ENCODE results near the gene GARNL3. TPM values are rescaled to one million over a fixed set of nuclear protein-coding genes. Genes with fewer than 3 reads are reported as not detected.

The GARNL3 gene
- total and polyA plus RNA-seq, 2 donors (not counting 3 experiments of a cell fraction or from before 2014, with no cell fraction given) = 1.4 to 8.3 TPM

DNA sequence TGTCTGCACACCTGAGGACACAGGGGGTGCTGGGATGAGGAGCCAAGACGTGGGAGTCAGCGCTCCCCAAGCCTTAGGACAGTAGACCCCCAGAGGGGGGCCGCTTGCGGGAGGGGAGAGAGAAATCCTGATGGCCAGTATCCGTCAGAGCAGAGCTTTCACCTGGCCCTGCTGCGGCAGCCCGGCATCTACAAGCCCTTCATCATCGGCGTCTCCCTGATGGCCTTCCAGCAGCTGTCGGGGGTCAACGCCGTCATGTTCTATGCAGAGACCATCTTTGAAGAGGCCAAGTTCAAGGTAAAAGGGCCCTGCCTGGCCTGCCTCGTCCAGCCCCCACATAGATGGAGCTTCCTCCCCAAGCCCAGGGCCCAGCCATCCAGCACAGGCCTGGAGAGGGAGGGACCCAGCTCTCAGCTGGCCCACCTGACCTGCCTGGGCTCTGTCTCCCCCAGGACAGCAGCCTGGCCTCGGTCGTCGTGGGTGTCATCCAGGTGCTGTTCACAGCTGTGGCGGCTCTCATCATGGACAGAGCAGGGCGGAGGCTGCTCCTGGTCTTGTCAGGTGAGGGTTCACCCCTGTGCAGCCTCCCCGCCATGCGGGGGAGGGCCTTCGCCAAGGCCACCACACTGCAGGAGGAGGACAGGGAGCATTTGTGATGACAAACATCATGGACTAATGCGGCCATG, 139.1 kb downstream of the GARNL3 start:
- no peaks in the 10 kb centered on the region for H3K79me2 ChIP-seq (ENCODE audit: control insufficient read depth, insufficient read depth, low read length)
- H3K27me3 ChIP-seq (ENCODE audit: control insufficient read depth in 2 of 2, insufficient read depth in 2 of 2, low read length in 2 of 2) = no peaks in the 10 kb centered on the region
- no TSS peak for BruUV-seq (replicated peaks)
- no peak for DNase-seq (ENCODE audit: low read depth, low spot score)
- no peaks in the 10 kb centered on the region for H4K20me1 ChIP-seq (replicated peaks; ENCODE audit: control insufficient read depth, extremely low read depth, insufficient read depth, low read length)
- H3K36me3 ChIP-seq (ENCODE audit: control insufficient read depth in 2 of 2, extremely low read depth in 1 of 2, insufficient read depth in 2 of 2, low read length in 2 of 2) = peaks cover 3 to 6% of the 10 kb centered on the region in 2 experiments
- no peaks in the 10 kb centered on the region for H3K4me1 ChIP-seq (ENCODE audit: control insufficient read depth, extremely low read depth, insufficient read depth, low read length)
- no peaks in the 10 kb centered on the region for H3K9me1 ChIP-seq (replicated peaks; ENCODE audit: control insufficient read depth, extremely low read depth, insufficient read depth, low read length)
- dilution Hi-C loops (cut with MboI; ENCODE audit: extremely low pct_ligation_motif_present, low sequenced_read_pairs) (no loop called here), intact Hi-C loops (cut with micrococcal nuclease) (no loop called here)
- ChIA-PET POLR2A (no interaction called here), CTCF (interaction anchor here (0.6 kb wide), 1 partner anchor 10 kb away, joined by 5 read pairs; no protein-coding TSS in a partner anchor)
- H3K4me3 ChIP-seq (replicated peaks in 1 of 3; ENCODE audit: insufficient read depth in 1 of 3, low read depth in 1 of 3, low read length in 3 of 3) = no peak overlapping the region
- no peak overlapping the region for H3K9ac ChIP-seq (replicated peaks; ENCODE audit: extremely low read depth, insufficient read depth, low read length)
- FAIRE-seq = no peak
- no peak overlapping the region for H3K4me2 ChIP-seq (ENCODE audit: insufficient read depth, low read length)
- no peak overlapping the region for H2AFZ ChIP-seq (ENCODE audit: low read depth, low read length)
- H3K27ac ChIP-seq (ENCODE audit: insufficient read depth, low read depth, low read length) = no peak overlapping the region
- H3K9me3 ChIP-seq (replicated peaks; ENCODE audit: control insufficient read depth, insufficient read depth, low read length) = no peaks in the 10 kb centered on the region
- TF ChIP-seq POLR2AphosphoS5 (IDR thresholded peaks at IDR 0.05; ENCODE audit: insufficient read depth, low read depth, low read length) (no peak), GATA2 (IDR thresholded peaks at IDR 0.05; ENCODE audit: insufficient read depth, insufficient read length, low read depth, low read length) (no peak), POLR2A (IDR thresholded peaks at IDR 0.05; ENCODE audit: low read depth, low read length) (no peak)

DNA sequence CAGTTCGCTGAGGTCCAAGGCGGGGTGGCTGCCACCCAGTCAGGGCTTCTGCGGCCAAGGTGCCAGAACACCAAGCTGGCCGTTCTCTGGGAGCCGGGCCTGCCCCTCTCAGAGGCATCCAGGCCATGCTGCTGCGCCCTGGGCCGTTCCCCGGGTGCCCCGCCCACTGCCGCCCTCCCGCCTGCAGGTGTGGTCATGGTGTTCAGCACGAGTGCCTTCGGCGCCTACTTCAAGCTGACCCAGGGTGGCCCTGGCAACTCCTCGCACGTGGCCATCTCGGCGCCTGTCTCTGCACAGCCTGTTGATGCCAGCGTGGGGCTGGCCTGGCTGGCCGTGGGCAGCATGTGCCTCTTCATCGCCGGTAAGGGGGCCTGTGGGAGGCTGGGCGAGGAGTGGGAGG, 140.1 kb downstream of the GARNL3 start:
- H3K9me3 ChIP-seq (replicated peaks; ENCODE audit: control insufficient read depth, insufficient read depth, low read length) = no peaks in the 10 kb centered on the region
- CTCF ChIA-PET = no interaction called here
- POLR2A ChIA-PET = no interaction called here
- H3K27me3 ChIP-seq (ENCODE audit: control insufficient read depth in 2 of 2, insufficient read depth in 2 of 2, low read length in 2 of 2) = no peaks in the 10 kb centered on the region
- no peak overlapping the region for H3K4me2 ChIP-seq (ENCODE audit: insufficient read depth, low read length)
- no peaks in the 10 kb centered on the region for H3K4me1 ChIP-seq (ENCODE audit: control insufficient read depth, extremely low read depth, insufficient read depth, low read length)
- no TSS peak for BruUV-seq (replicated peaks)
- H3K9ac ChIP-seq (replicated peaks; ENCODE audit: extremely low read depth, insufficient read depth, low read length) = no peak overlapping the region
- no peak for DNase-seq (ENCODE audit: low read depth, low spot score)
- H3K79me2 ChIP-seq (ENCODE audit: control insufficient read depth, insufficient read depth, low read length) = no peaks in the 10 kb centered on the region
- H3K27ac ChIP-seq (ENCODE audit: insufficient read depth, low read depth, low read length) = no peak overlapping the region
- TF ChIP-seq, protein P1, sequence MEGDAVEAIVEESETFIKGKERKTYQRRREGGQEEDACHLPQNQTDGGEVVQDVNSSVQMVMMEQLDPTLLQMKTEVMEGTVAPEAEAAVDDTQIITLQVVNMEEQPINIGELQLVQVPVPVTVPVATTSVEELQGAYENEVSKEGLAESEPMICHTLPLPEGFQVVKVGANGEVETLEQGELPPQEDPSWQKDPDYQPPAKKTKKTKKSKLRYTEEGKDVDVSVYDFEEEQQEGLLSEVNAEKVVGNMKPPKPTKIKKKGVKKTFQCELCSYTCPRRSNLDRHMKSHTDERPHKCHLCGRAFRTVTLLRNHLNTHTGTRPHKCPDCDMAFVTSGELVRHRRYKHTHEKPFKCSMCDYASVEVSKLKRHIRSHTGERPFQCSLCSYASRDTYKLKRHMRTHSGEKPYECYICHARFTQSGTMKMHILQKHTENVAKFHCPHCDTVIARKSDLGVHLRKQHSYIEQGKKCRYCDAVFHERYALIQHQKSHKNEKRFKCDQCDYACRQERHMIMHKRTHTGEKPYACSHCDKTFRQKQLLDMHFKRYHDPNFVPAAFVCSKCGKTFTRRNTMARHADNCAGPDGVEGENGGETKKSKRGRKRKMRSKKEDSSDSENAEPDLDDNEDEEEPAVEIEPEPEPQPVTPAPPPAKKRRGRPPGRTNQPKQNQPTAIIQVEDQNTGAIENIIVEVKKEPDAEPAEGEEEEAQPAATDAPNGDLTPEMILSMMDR (IDR thresholded peaks at IDR 0.05; ENCODE audit: extremely low read depth in 1 of 2, insufficient read depth in 1 of 2, low read depth in 1 of 2, low read length in 2 of 2) = no peak
- dilution Hi-C loops (cut with MboI; ENCODE audit: extremely low pct_ligation_motif_present, low sequenced_read_pairs) (no loop called here), intact Hi-C loops (cut with micrococcal nuclease) (no loop called here)
- no peak for FAIRE-seq
- H3K36me3 ChIP-seq (ENCODE audit: control insufficient read depth in 2 of 2, extremely low read depth in 1 of 2, insufficient read depth in 2 of 2, low read length in 2 of 2) = peaks cover 3 to 6% of the 10 kb centered on the region in 2 experiments
- H3K4me3 ChIP-seq (replicated peaks in 1 of 3; ENCODE audit: insufficient read depth in 1 of 3, low read depth in 1 of 3, low read length in 3 of 3) = no peak overlapping the region
- no peak overlapping the region for H2AFZ ChIP-seq (ENCODE audit: low read depth, low read length)
- no peaks in the 10 kb centered on the region for H3K9me1 ChIP-seq (replicated peaks; ENCODE audit: control insufficient read depth, extremely low read depth, insufficient read depth, low read length)
- no peaks in the 10 kb centered on the region for H4K20me1 ChIP-seq (replicated peaks; ENCODE audit: control insufficient read depth, extremely low read depth, insufficient read depth, low read length)
